ENCODE results near the gene THOC6.

GRCh38 chr16:2999929-3000328 is 23.9 kb upstream of the THOC6 start:
- TF ChIP-seq POLR2AphosphoS5 (IDR thresholded peaks at IDR 0.05; ENCODE audit: low read depth, low read length) (no peak), POLR2A (IDR thresholded peaks at IDR 0.05; ENCODE audit: low read depth, low read length) (no peak), TAF1 (IDR thresholded peaks at IDR 0.05; ENCODE audit: low read depth, low read length) (no peak), PAX5 (IDR thresholded peaks at IDR 0.05; ENCODE audit: insufficient read depth, low read length, severe bottlenecking) (no peak), SPI1 (IDR thresholded peaks at IDR 0.05; ENCODE audit: low read depth, low read length) (no peak)

Measured in GM12891 (cell line).